Upper lobe of right lung (tissue), 1 donor: ENCODE measurements around the gene TXLNB. TPM values are rescaled to one million over a fixed set of nuclear protein-coding genes. Genes with fewer than 3 reads are reported as not detected.
"Not testable (repeated sequence)": the region's sequence is repeated elsewhere in the genome, so short reads cannot be mapped to it uniquely, and the experiment has no call there.

Source experiments
- ATAC-seq: fragments of 200-7000 bp; cut with Tn5 transposase; one replicate; pipeline ENCODE4 v1.9.1; 2020; ENCODE audit warnings: mild to moderate bottlenecking, moderate library complexity
- DNase-seq: peaks from one replicate; pipeline ENCODE4 v3.0.0-alpha.2; 2020
- H3K27ac ChIP-seq: fragments of 200-600 bp; one replicate; pipeline ENCODE4 v1.8.0; 2022
- H3K27me3 ChIP-seq: fragments of 200-600 bp; one replicate; pipeline ENCODE4 v1.8.0; 2022; ENCODE audit warnings: mild to moderate bottlenecking
- H3K36me3 ChIP-seq: fragments of 200-600 bp; one replicate; pipeline ENCODE4 v1.8.0; 2022
- H3K4me1 ChIP-seq: fragments of 200-600 bp; one replicate; pipeline ENCODE4 v1.8.0; 2022
- H3K4me3 ChIP-seq: fragments of 200-600 bp; one replicate; pipeline ENCODE4 v1.8.0; 2022; ENCODE audit warnings: mild to moderate bottlenecking
- H3K9me3 ChIP-seq: fragments of 200-600 bp; one replicate; pipeline ENCODE4 v1.8.0; 2022
- CTCF ChIP-seq: fragments of 200-600 bp; IDR thresholded peaks from one replicate; pipeline ENCODE4 v1.8.0; 2022; ENCODE audit warnings: antibody characterized with exemption
- intact Hi-C: fragments of 100-400 bp; cut with DNase I; formaldehyde crosslinking; loops from one replicate; pipeline ENCODE4 v1.11.0; 2022
- total RNA-seq: library from RNA; stranded (reverse); fragmentation: NEBNext Ultra II Directional; extraction: Animal tissue kit (Norgen Biotek cat#: 25700); gene quantifications from one replicate; pipeline ENCODE4 v1.2.1, GENCODE V29; 2021
- donor health status: DM: no; HTN: yes; CAD: no; lungs with severe emphysema.

Gene TXLNB
- total RNA-seq, 1 donor from 2014 or later: 1.3 TPM

- no peak for TF ChIP-seq CTCF
- Histone ChIP-seq H3K27ac (no peak overlapping the region), H3K36me3 (no peaks in the 10 kb centered on the region), H3K4me3 (no peak overlapping the region), H3K4me1 (peaks cover 15% of the 10 kb centered on the region), H3K9me3 (no peaks in the 10 kb centered on the region), H3K27me3 (no peaks in the 10 kb centered on the region)
- DNase-seq (no peak), ATAC-seq (peak; percentile 50)
- intact Hi-C loops: no loop called here
Measured at GRCh38 chr6:139296927-139297326, 5.1 kb upstream of the TXLNB start.

GRCh38 chr6:139295901-139296300 is 4.1 kb upstream of the TXLNB start:
- no peak for DNase-seq
- ATAC-seq: peak; percentile 60
- H3K4me3 ChIP-seq: no peak overlapping the region
- no peaks in the 10 kb centered on the region for H3K9me3 ChIP-seq
- no peaks in the 10 kb centered on the region for H3K36me3 ChIP-seq
- no peak for TF ChIP-seq CTCF
- no peaks in the 10 kb centered on the region for H3K27me3 ChIP-seq
- peaks cover 24% of the 10 kb centered on the region for H3K4me1 ChIP-seq
- intact Hi-C loops: no loop called here
- no peak overlapping the region for H3K27ac ChIP-seq

- Histone ChIP-seq H3K27ac (no peak overlapping the region), H3K4me1 (peaks cover 34% of the 10 kb centered on the region), H3K36me3 (no peaks in the 10 kb centered on the region), H3K27me3 (no peaks in the 10 kb centered on the region), H3K9me3 (no peaks in the 10 kb centered on the region), H3K4me3 (no peak overlapping the region)
- DNase-seq (no peak), ATAC-seq (no peak)
- no peak for TF ChIP-seq CTCF
- intact Hi-C loops: no loop called here
Measured at GRCh38 chr6:139294090-139294489, 2.3 kb upstream of the TXLNB start.

GRCh38 chr6:139293230-139293629 is 1.4 kb upstream of the TXLNB start:
- H3K27ac ChIP-seq, H3K36me3 ChIP-seq, ATAC-seq, H3K27me3 ChIP-seq, intact Hi-C loops, DNase-seq, H3K9me3 ChIP-seq, H3K4me3 ChIP-seq: not testable (repeated sequence)
- peaks cover 34% of the 10 kb centered on the region for H3K4me1 ChIP-seq

- no peak for TF ChIP-seq CTCF
- no peaks in the 10 kb centered on the region for H3K36me3 ChIP-seq
- H3K4me3 ChIP-seq: no peak overlapping the region
- DNase-seq: no peak
- H3K27ac ChIP-seq: peak overlapping the region; percentile 83
- H3K4me1 ChIP-seq: peaks cover 29% of the 10 kb centered on the region
- intact Hi-C loops: no loop called here
- no peaks in the 10 kb centered on the region for H3K27me3 ChIP-seq
- ATAC-seq: peak; percentile 83
- H3K9me3 ChIP-seq: no peaks in the 10 kb centered on the region
Measured at GRCh38 chr6:139290787-139291311, 949 bp downstream of the TXLNB start.

- Histone ChIP-seq H3K4me1 (peaks cover 29% of the 10 kb centered on the region), H3K9me3 (no peaks in the 10 kb centered on the region), H3K27me3 (no peaks in the 10 kb centered on the region), H3K4me3 (no peak overlapping the region), H3K27ac (no peak overlapping the region), H3K36me3 (no peaks in the 10 kb centered on the region)
- no peak for DNase-seq
- intact Hi-C loops: no loop called here
- no peak for TF ChIP-seq CTCF
- ATAC-seq: no peak
Measured at GRCh38 chr6:139289233-139289632, 2.6 kb downstream of the TXLNB start.
